Measurements from ENCODE around the gene C13orf46.
"Not testable (repeated sequence)": the region's sequence is repeated elsewhere in the genome, so short reads cannot be mapped to it uniquely, and the experiment has no call there.

The C13orf46 gene

DNA sequence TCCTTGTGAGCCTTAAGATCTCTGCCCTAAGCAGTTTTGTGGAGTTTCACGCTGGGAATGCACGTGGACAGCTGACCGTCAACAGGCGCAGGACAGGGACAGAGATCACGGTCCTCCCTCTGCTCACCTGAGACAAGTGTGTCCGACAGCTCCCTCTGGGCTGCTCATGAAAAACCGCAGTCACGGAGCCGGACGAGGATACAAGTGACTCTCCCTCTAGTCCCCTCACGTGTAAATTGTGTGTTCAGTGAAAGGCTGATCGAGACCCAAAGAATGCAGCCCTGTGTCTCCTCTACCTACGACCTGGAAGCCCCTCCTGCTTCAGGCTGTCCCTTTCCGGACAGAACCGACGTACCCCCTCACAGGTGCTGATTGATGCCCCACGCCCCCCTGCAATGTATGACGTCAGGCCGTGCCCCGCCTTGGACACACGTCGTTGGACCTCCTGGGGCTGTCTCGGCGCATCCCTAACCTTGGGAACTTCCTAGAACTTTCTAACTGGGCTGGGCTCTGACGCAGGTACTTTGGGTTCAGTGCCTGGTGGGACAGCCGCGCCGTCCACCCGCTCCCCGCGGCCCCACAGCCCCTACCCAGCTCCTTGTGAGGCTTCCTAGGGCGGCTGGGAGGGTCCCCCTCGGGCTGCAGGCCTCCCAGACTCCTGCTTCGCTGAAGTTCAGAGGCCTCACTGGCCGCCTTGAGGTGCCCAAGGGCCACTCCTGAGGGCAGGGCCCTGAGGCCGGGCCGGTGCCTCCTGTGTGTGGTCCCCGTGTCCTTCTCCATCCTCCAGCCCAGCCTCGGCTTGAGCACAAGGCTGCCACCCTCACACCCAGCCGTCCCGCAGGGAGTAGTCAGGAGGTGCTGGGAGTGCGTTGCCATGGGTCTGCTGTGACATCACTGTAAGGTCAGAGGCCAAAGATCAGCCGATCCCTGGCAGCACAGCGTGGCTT, at the start of gene C13orf46:
Gene C13orf46, minus strand, starts transcription at position 859 of the 947 bp plus-strand sequence. Its CDS starts 79 bp downstream, at position 780.
- no peak within 1 kb of the TSS for H3K4me3 ChIP-seq (ENCODE audit: low read depth, low read length)

DNA sequence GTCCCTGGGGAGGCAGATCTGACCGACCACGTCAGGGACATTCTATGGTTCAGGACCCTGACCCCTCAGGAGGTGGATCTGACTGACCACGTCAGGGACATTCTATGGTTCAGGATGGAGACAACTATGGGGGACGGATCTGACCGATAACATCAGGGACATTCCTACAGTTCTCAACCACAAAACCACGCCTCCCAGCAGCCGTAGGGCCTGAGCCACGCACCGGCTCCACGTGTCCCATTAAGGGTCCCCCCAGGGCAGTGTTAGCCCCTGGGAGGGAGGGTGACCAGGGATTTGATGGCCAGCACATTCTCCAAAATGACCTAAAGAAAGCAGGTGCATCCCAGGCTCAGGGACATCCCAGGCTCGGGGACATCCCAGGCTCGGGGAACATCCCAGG, 49.0 kb upstream of the C13orf46 start:
- H3K4me3 ChIP-seq (ENCODE audit: low read depth, low read length) = no peak overlapping the region

DNA sequence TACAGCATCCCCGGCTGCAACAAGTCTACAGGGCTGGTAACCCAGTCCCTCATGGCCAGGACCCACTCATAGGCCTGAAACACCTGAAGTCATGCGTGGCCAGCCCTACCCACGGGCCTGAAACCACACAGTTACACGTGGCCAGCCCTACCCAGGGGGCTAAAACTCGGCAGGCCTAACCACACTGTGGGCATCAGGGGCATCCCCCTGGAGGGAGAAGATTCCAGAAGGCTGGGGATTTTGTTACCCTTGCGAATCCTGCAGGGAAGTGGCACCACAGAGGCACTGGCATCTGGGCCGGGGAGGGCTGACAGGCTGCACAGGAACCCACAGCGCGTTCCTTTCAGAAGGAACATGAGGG, 48.4 kb upstream of the C13orf46 start:
- H3K4me3 ChIP-seq (ENCODE audit: low read depth, low read length) = no peak overlapping the region

DNA sequence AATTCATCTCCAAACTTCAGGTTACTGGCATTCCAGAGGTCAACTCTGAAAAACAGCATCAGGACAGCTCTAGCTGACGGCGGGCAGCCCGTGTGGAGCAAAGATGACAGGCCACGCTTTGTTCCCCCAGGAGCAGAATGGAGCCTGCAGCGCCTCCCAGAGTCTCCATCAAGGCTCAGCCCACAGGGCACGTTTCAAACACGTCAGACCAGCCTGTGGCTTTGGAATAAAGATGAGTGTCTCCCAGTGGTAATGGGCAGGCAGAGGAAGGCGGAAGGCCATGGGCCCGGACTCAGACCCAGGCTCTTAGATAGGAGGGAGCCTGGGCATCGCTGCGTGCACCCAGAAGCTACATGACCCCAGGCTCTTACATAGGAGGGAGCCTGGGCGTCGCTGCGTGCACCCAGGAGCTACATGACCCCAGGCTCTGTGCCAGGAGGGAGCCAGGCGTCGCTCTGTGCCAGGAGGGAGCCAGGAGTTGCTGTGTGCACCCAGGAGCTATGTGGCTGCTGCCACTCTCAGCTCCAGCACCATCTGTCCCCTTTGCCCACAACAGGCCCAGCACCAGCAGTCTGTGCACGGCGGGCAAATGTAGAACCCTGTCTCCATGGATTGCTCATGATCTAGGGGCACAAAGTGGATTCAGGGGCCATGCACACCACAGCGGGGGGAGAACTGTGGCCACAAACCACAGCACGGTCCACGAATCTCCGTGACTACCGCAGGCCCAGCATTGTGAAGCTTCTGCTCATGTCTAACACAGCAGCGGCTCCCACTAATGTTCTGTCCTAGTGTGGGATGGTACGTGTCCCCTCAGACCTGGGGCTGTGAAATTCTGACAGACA, 47.8 kb upstream of the C13orf46 start:
- no peak overlapping the region for H3K4me3 ChIP-seq (ENCODE audit: low read depth, low read length)

DNA sequence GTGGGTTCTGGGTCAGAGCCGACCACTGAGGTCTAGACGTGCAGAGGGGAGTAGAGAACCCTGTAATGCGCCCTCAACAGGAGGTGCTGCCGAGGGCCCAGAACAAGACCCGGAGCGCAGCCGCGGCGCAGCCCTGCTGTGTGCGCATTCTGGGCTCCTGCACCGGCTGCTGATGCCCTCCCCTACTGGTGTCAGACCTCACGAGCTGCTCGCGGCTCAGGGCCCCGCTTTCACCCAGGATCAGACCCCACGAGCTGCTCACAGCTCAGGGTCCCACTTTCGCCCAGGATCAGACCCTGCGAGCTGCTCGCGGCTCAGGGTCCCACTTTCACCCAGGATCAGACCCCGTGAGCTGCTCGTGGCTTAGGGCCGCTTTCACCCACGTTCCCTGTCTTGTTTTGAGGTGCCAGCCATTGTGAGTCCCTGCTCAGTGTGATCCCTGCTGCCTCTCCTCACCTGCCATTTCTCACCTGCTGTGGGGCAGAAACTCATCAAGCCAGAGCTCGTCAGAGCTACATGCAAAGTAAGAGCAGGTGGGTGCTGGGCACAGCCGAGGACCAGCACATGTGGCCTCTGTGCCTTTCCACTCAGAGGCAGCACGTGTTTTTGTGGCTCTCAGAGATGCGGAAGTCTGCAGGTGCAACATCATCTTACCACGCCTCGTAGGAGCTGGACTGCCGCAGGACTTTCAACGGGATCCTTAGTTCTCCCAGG, 47.0 kb upstream of the C13orf46 start:
- no peak overlapping the region for H3K4me3 ChIP-seq (ENCODE audit: low read depth, low read length)

DNA sequence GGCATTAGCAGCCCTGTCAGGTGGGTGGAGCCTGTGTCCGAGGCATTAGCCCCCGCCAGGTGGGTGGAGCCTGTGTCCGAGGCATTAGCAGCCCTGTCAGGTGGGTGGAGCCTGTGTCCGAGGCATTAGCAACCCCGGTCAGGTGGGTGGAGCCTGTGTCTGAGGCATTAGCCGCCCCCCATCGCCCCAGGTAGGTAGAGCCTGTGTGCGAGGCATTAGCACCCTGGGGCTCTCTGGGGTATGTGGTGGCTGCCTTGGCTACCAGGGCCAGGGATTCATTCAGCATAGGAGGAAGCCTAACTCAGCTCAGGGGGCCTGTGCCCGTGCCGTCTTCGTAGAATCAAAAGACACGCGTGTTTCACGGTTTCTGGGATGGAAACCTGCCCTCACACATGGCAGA, 46.3 kb upstream of the C13orf46 start:
- H3K4me3 ChIP-seq (ENCODE audit: low read depth, low read length) = not testable (repeated sequence)

DNA sequence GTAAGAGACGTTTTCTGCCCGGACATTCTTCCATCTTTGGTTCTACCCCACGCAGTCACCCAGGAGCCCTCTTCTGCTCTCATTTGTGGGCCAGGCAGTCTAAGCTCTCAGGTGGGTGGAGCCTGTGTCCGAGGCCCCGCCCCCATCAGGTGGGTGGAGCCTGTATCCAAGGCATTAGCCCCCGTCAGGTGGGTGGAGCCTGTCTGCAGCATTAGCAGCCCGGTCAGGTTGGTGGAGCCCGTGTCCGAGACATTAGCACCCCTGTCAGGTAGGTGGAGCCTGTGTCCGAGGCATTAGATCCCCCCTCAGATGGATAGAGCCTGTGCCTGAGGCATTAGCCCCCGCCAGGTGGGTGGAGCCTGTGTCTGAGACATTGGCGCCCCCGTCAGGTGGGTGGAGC, 45.5 kb upstream of the C13orf46 start:
- H3K4me3 ChIP-seq (ENCODE audit: low read depth, low read length) = no peak overlapping the region

DNA sequence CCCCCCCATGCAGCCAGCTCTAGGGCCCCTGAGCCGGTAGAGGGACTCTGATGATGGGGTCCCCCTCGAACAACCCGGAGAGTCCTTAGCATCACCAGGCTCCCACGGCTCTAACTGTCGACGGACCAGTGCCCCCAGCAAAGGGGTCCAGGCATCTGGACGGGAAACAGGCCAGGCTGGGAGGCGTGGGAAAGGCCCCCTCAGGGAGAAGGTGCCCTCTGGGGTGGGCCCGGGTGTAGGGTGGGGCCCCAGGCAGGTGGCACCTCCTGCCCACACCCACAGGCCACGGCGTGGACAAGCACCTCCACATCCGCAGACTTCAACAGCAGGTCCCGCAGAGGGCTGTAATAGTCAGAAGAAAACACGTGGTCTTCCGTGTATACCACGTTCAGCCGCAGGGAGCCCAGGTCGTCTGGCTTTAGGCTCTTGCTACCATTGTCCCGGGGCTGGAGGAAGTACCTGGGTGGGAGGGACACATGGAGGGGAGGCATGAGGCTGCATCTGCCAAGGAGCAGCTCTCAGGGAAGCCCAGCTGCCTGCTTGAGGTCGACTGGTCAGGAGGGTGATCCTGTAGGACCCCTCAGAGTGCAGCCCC, 44.7 kb upstream of the C13orf46 start:
- H3K4me3 ChIP-seq (ENCODE audit: low read depth, low read length) = no peak overlapping the region

DNA sequence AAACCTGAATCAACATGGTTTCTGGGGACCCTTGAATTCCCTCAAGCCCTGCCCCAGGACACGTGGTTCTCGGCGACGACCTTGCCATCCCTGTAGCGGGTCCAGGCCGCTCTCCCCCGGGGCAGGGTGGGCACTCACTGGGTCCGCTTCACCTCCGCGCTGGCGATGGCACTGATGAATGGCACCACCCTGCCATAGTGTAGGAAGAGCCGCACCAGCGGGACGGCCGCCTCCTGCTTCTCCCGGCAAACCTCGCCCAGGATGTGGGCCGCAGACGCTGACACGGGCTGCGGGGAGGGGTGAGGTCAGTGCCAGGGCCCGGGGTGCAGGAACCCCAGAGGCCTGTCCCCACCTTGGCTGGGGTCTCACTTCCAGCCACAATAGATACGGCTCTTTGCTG, 44.1 kb upstream of the C13orf46 start:
- H3K4me3 ChIP-seq (ENCODE audit: low read depth, low read length) = no peak overlapping the region

DNA sequence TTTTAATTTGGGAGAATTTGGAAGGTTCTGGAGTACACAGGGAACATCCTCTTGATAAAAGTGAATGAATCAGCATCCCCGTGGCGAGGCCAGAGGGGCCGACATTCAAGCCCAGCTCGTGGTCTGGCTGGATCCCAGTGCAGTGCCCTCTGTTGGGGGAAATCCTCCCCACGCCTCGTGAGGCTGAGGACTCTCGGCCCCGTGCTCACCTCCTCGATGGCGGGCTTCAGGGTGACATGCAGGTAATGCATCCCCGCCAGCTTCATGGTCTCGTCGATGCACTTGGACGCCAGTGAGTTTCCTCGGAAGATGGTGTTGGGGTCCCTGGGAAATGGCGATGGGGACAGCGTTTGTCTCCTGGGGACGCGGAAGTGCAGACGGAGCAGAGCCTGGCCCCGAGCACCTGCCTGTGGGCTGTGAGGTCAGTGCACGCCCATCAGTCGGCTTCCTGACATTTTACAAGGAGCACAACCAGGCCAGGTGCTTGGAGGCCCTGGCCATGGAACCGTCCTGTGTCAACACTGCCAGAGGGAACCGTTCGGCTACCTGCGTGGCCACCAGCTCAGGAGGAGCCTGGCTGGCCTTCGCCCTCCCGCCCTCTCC, 43.3 kb upstream of the C13orf46 start:
- no peak overlapping the region for H3K4me3 ChIP-seq (ENCODE audit: low read depth, low read length)

DNA sequence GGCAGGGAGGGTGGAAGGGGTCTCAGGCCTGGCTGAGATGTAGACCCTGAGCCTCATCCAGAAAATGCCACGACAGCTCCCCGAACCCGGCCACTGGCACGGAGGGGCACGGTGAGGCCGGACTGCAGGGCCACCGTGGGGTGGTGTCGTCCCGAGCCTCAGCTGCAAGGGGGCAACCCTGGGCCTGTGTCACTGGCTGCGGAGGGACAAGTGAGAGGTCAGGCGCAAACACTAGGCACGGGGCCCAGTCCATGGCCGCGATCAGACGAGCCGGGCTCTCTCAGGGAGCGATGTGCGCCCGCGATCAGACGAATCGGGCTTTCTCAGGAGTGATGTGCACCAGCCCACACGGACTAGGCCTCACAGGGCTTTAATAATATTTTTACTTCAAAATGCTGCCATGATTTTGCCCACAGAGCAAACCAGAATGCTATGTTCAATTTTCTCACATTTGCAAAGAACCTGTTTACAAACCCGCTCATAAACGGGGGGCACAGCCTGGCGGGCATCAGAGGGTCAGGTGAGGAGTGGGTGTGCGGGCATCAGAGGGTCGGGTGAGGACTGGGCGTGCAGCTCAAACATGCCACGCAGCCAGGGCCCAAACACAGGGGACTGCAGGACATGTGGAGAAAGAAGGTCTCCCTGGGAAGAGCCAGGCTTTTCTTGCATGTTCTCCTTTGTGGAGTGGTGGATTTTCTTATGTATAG, 42.6 kb upstream of the C13orf46 start:
- H3K4me3 ChIP-seq (ENCODE audit: low read depth, low read length) = no peak overlapping the region

DNA sequence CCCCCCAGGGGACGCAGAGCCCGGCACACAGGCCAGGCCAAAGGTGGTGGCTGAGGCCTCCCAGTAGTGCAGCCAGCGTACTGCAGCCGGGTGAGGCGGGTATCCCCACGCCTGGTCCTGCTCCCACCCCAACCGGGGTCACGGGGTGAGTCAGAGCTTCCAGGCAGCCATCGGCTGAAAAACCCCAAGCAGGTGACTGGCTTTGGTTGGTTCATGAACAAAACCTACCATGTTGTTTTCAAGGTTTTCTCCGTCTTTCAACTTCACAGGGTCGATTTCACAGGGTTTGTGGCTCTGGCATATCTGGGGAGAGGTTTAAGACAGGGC, 42.1 kb upstream of the C13orf46 start:
- H3K4me3 ChIP-seq (ENCODE audit: low read depth, low read length) = no peak overlapping the region

DNA sequence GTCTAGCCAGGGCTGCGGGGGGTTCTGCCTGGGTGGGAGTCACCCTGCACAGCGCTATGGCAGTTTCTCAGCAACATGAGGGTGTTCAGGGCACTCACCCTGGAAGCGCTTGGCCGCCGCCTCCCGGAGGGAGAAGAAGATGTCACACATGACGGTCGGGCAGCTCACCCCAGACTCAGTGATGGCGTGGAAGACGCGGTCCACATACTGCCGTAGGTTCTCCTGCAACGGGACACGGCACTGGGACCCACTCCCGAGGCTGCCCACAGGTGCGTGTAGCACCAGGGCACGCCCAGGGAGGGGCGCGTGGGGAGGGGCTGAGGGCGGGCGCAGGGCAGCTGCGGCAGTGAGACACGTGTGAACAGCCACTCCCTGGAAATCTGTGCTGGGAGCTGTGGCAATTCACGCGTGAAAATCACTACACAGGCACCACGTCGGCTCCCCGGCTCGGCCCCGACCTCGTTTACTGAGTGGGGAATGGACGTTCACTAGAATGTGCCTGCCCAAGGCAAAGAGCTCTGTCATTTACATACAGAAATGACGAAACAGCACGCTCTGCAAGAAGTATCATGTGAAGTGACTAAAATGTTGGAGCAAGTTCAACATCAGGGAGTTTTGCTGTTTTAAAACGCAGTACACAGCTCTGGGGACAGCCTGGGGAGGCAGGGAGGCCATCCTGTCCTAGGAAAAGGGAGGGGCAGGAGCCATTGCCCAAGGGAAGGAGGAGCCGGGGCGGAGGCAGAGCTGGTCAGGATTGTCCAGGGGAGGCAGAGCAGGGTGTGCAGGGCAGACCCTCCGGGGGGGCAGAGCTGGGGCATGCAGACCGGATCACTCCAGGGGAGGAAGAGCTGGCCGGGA, 41.5 kb upstream of the C13orf46 start:
- H3K4me3 ChIP-seq (ENCODE audit: low read depth, low read length) = no peak overlapping the region

DNA sequence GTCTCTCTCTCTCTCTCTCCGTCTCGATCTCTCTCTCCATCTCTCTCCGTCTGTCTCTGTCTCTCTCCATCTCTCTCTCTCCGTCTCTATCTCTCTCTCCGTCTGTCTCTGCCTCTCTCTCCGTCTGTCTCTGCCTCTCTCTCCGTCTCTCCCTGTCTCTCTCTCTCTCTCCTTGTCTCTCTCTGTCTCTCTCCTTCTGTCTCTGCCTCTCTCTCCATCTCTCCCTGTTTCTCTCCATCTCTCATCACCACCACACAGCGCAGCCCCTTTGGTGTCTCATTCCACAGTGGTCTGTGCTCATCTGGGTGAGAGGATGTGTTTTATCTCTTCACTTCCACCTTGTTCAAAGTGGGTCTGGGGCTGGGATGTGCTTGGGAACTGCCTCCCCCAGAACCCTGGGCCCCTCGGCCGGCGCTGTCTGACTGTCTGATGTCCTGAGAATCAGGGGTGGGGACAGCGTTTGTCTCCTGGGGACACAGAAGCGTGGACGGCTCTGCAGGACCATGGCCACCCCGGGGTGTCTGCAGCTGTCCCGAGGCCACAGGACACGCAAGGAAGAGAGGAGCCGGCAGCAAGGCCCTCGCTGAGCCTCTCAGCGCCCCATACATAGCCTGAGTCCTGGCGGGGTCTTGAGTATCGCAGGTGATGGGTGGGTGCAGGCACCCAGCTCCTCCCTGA, 40.2 kb upstream of the C13orf46 start:
- no peak overlapping the region for H3K4me3 ChIP-seq (ENCODE audit: low read depth, low read length)

DNA sequence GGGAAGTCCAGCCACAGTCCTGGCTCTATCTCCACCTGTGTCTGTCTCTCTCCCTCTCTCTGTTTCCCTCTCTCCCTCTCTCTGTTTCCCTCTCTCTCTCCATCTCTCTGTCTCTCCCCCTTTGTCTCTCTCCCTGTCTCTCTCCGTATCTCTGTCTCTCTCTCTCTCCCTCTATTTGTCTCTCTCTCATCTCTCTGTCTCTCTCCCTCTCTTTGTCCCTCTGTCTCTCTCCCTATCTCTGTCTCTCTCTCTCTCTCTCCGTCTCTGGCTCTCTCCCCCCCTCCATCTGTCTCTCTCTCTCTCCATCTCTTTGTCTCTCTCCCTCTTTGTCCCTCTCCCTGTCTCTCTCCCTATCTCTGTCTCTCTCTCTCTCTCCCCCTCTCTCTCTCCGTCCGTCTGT, 39.5 kb upstream of the C13orf46 start:
- H3K4me3 ChIP-seq (ENCODE audit: low read depth, low read length) = no peak overlapping the region

DNA sequence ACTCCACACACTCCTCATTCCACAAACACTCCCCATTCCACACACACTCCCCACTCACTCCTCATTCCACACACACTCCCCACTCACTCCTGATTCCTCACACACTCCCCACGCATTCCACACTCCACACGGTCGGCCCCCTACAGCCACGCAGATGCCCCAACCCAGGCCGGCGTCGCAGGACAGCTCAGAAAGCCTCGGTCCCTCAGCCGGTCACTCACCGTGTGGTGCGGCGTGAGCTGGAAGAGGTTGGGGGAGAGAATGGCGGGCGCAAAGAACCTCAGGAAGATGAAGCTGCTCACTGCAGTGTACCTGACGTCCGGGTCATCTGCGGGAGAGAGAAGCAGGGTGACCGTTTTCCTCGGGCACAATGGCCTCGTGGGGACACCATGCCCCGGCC, 39.0 kb upstream of the C13orf46 start:
- no peak overlapping the region for H3K4me3 ChIP-seq (ENCODE audit: low read depth, low read length)

DNA sequence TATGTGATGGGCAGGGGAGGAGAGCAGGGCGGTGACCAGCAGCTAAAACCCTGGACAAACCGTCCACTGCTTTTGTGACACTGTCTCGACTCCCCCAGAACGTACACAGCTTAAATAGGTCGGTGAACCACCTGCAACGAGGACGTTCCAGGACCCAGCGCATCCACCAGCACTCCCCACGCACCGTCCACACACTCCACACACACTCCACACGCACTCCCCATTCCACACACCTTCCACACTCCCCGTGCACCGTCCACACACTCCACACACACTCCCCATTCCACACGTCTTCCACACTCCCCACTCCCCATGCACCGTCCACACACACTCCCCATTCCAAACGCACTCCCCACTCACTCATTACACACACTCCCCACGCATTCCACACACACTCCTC, 38.3 kb upstream of the C13orf46 start:
- H3K4me3 ChIP-seq (ENCODE audit: low read depth, low read length) = no peak overlapping the region

DNA sequence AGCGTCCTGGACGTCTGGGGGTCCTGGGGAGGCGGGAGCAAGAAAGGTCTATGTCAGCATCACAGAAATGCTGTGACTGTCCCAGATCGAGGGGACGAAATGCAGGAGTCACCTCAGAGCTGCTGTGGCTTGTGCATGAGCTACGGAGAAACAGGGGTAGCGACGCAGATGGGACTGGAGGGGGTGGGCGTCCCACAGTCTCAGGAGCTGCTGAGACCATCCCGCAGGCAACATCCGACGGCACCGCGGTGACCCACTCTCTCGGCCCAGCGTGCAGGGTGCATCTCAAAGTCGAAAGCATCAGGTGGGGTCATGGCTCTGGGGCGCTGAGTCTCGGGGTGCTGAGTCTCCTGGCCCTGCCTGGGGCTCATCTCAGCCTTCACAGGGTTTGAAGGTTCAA, 37.4 kb upstream of the C13orf46 start:
- H3K4me3 ChIP-seq (ENCODE audit: low read depth, low read length) = no peak overlapping the region
